ENCODE results near the gene ELFN2.

GRCh38 chr22:37331034-37331428 is 96.2 kb downstream of the ELFN2 start:
- TF ChIP-seq CTCF (IDR thresholded peaks at IDR 0.05) (no peak), ZFX (IDR thresholded peaks at IDR 0.05; ENCODE audit: borderline replicate concordance) (no peak)
